HCT116 (cell line): Measurements from ENCODE around the gene ZNF783. TPM values are rescaled to one million over a fixed set of nuclear protein-coding genes. Genes with fewer than 3 reads are reported as not detected.

ENCODE experiments used
- ATAC-seq: fragments of 200-7000 bp; cut with Tn5 transposase; 2 replicates; pipeline ENCODE4 v1.9.1; 2020; ENCODE audit warnings: mild to moderate bottlenecking, moderate library complexity
- BruUV-seq: library from RNA; stranded (reverse); fragments of 400-500 nt; replicated peaks from 2 replicates; lab custom pipeline; 2021; lab: Mats Ljungman, UMichigan
- CTCF ChIA-PET: fragments of 300-600 bp; sonication (Branson Sonifier 250); formaldehyde crosslinking; loops from one replicate; lab custom pipeline; 2021; ENCODE audit warnings: antibody characterized with exemption; lab: Charles Lee
- POLR2A ChIA-PET: fragments of 300-600, 350-600 bp; sonication (Branson Sonifier 250); formaldehyde crosslinking; loops from one replicate; lab custom pipeline; 2021; ENCODE audit warnings: antibody characterized with exemption; lab: Charles Lee
- RAD21 ChIA-PET, 2 experiments: fragments of 300-600 bp; sonication (Branson Sonifier 250); formaldehyde crosslinking; loops; one replicate each; lab custom pipeline; 2023; ENCODE audit warnings: low total read pairs in 2 of 2; ENCODE audit not compliant: uncharacterized antibody in 2 of 2, unreplicated experiment in 2 of 2, low non-redundant PET in 1 of 2; lab: Charles Lee
- DNase-seq: peaks from one replicate; pipeline ENCODE4 v3.0.0-alpha.2; 2010; ENCODE audit warnings: low read depth, low spot score
- H2AFZ ChIP-seq: fragments of 200-600 bp; shearing (Covaris generic), sonication (generic); 2 replicates; pipeline ENCODE4 v1.6.1; 2017; ENCODE audit warnings: low read depth, mixed run types, mixed read lengths, antibody characterized with exemption, low read length; ENCODE audit not compliant: poor library complexity, severe bottlenecking
- H3K27ac ChIP-seq: 2 replicates; pipeline ENCODE4 v1.5.1; 2012; ENCODE audit warnings: low read depth, low read length
- H3K27me3 ChIP-seq: fragments of 200-600 bp; sonication (generic); 2 replicates; pipeline ENCODE4 v1.6.1; 2016; ENCODE audit warnings: mixed run types, low read length, mixed read lengths; ENCODE audit not compliant: insufficient read depth
- H3K36me3 ChIP-seq, 2 experiments: fragments of 200-500 bp in 1 of 2; fragments of 200-600 bp in 1 of 2; sonication (Bioruptor generic) in 1 of 2; sonication (generic) in 1 of 2; 2 replicates each; pipeline versions ENCODE4 v1.5.1 to v1.6.1; 2014 to 2016; ENCODE audit warnings: low read length in 2 of 2, inconsistent platforms in 1 of 2, mixed read lengths in 1 of 2, mixed run types in 1 of 2; ENCODE audit not compliant: insufficient read depth in 2 of 2, control insufficient read depth in 1 of 2
- H3K4me1 ChIP-seq, 2 experiments: fragments of 200-600 bp in 1 of 2; sonication (generic) in 1 of 2; 2 replicates each; pipeline versions ENCODE4 v1.5.1 to v1.6.1; 2012 to 2017; ENCODE audit warnings: low read length in 2 of 2, inconsistent platforms in 1 of 2, mild to moderate bottlenecking in 1 of 2, mixed read lengths in 1 of 2, mixed run types in 1 of 2, moderate library complexity in 1 of 2; ENCODE audit not compliant: insufficient read depth in 2 of 2, control insufficient read depth in 1 of 2
- H3K4me2 ChIP-seq: fragments of 200-600 bp; sonication (generic); 2 replicates; pipeline ENCODE4 v1.6.1; 2017; ENCODE audit warnings: mixed run types, low read length, mixed read lengths
- H3K4me3 ChIP-seq, 2 experiments: fragments of 200-600 bp in 1 of 2; sonication (generic) in 1 of 2; replicated peaks in 1 of 2; 2 replicates each; pipeline ENCODE4 v1.5.1; 2011 to 2016; ENCODE audit warnings: low read length in 2 of 2, control low read depth in 1 of 2, low read depth in 1 of 2, mild to moderate bottlenecking in 1 of 2, mixed read lengths in 1 of 2, mixed run types in 1 of 2
- H3K79me2 ChIP-seq: fragments of 200-600 bp; sonication (generic); 2 replicates; pipeline ENCODE4 v1.6.1; 2017; ENCODE audit warnings: mild to moderate bottlenecking, mixed run types, low read length, moderate library complexity, mixed read lengths; ENCODE audit not compliant: insufficient read depth
- H3K9ac ChIP-seq: fragments of 200-600 bp; sonication (generic); 2 replicates; pipeline ENCODE4 v1.6.1; 2016; ENCODE audit warnings: low read length, mixed read lengths
- H3K9me2 ChIP-seq: fragments of 200-600 bp; sonication (generic), shearing (Covaris generic); 2 replicates; pipeline ENCODE4 v1.6.1; 2017; ENCODE audit warnings: mixed run types, mild to moderate bottlenecking, moderate library complexity; ENCODE audit not compliant: insufficient read depth
- H3K9me3 ChIP-seq, 2 experiments: fragments of 200-500 bp in 1 of 2; fragments of 200-600 bp in 1 of 2; sonication (Bioruptor generic) in 1 of 2; sonication (generic) in 1 of 2; 2 replicates each; pipeline ENCODE4 v1.6.1; 2014 to 2017; ENCODE audit warnings: low read length in 2 of 2, mixed read lengths in 2 of 2, inconsistent platforms in 1 of 2, low read depth in 1 of 2, mild to moderate bottlenecking in 1 of 2, mixed run types in 1 of 2, moderate library complexity in 1 of 2; ENCODE audit not compliant: control insufficient read depth in 1 of 2, insufficient read depth in 1 of 2
- H4K20me1 ChIP-seq: fragments of 200-600 bp; sonication (generic), shearing (Covaris generic); 2 replicates; pipeline ENCODE4 v1.6.1; 2017; ENCODE audit warnings: mixed run types, mild to moderate bottlenecking, moderate library complexity; ENCODE audit not compliant: insufficient read depth
- ATF3 ChIP-seq: IDR thresholded peaks from 2 replicates; pipeline ENCODE4 v1.6.1; 2012
- CEBPB ChIP-seq: IDR thresholded peaks from 2 replicates; pipeline ENCODE4 v1.6.1; 2012; ENCODE audit warnings: low read depth
- CTCF ChIP-seq, 3 experiments: fragments of 200-600 bp in 1 of 3; sonication (generic) in 1 of 3; IDR thresholded peaks in 2 of 3; conservative IDR thresholded peaks in 1 of 3; 2 replicates each; pipeline ENCODE4 v1.5.1; 2012 to 2017; ENCODE audit warnings: low read depth in 2 of 3, low read length in 2 of 3, antibody characterized with exemption in 1 of 3, borderline replicate concordance in 1 of 3, control low read depth in 1 of 3, mild to moderate bottlenecking in 1 of 3, mixed read lengths in 1 of 3, mixed run types in 1 of 3, moderate library complexity in 1 of 3; ENCODE audit not compliant: insufficient read depth in 1 of 3
- ELF1 ChIP-seq: IDR thresholded peaks from 2 replicates; pipeline ENCODE4 v1.6.1; 2012; ENCODE audit warnings: low read depth, borderline replicate concordance
- EZH2 ChIP-seq: fragments of 200-600 bp; sonication (generic); IDR thresholded peaks from 2 replicates; pipeline ENCODE4 v1.6.1; 2017; ENCODE audit warnings: antibody characterized with exemption, mixed run types
- EZH2phosphoT487 ChIP-seq: fragments of 200-600 bp; IDR thresholded peaks from 2 replicates; pipeline ENCODE4 v1.6.1; 2018; ENCODE audit warnings: antibody characterized with exemption, borderline replicate concordance
- MAX ChIP-seq: IDR thresholded peaks from 2 replicates; pipeline ENCODE4 v1.6.1; 2012
- POLR2A ChIP-seq: IDR thresholded peaks from 2 replicates; pipeline ENCODE4 v1.7.0; 2011; ENCODE audit warnings: borderline replicate concordance; ENCODE audit not compliant: insufficient read depth, insufficient read length; ENCODE audit errors: extremely low read depth
- POLR2AphosphoS5 ChIP-seq: IDR thresholded peaks from 2 replicates; pipeline ENCODE4 v1.6.1; 2011; ENCODE audit warnings: mild to moderate bottlenecking, low read depth, low read length, moderate library complexity
- REST ChIP-seq: IDR thresholded peaks from 2 replicates; pipeline ENCODE4 v1.6.1; 2012; ENCODE audit warnings: low read depth
- SIN3A ChIP-seq: IDR thresholded peaks from 2 replicates; pipeline ENCODE4 v1.6.1; 2012; ENCODE audit warnings: low read depth
- ZBTB33 ChIP-seq: IDR thresholded peaks from 2 replicates; pipeline ENCODE4 v1.6.1; 2011; ENCODE audit warnings: mild to moderate bottlenecking, low read length, moderate library complexity; ENCODE audit not compliant: insufficient replicate concordance; ENCODE audit errors: extremely low read depth
- intact Hi-C: fragments of 100-400 bp; cut with micrococcal nuclease; formaldehyde crosslinking; loops from 2 replicates; pipeline ENCODE4 v1.10.0; 2022
- total RNA-seq: library from RNA; stranded (reverse); gene quantifications from one replicate; pipeline ENCODE4 v1.2.1, GENCODE V29; 2021; ENCODE audit not compliant: unreplicated experiment

Gene ZNF783
- total RNA-seq, 1 experiment from 2014 or later, result 12.5 TPM

- Histone ChIP-seq H3K9me2 (no peaks in the 10 kb centered on the region), H2AFZ (no peak overlapping the region), H4K20me1 (no peaks in the 10 kb centered on the region), H3K9me3 (no peaks in the 10 kb centered on the region), H3K27ac (no peak overlapping the region), H3K36me3 (no peaks in the 10 kb centered on the region), H3K4me3 (no peak overlapping the region), H3K79me2 (no peaks in the 10 kb centered on the region), H3K4me2 (no peak overlapping the region), H3K4me1 (no peaks in the 10 kb centered on the region), H3K27me3 (no peaks in the 10 kb centered on the region), H3K9ac (no peak overlapping the region)
- POLR2A ChIA-PET, result no interaction called here
- CTCF ChIA-PET, result no interaction called here
- no TSS peak for BruUV-seq
- RAD21 ChIA-PET, result no interaction called here
- TF ChIP-seq POLR2A (no peak), ATF3 (no peak), ZBTB33 (no peak), CTCF (IDR thresholded peaks at IDR 0.05 in 2 of 3, conservative IDR thresholded peaks at IDR 0.05 in 1 of 3; ENCODE audit: borderline replicate concordance in 1 of 3, insufficient read depth in 1 of 3, low read depth in 2 of 3, low read length in 2 of 3) (no peak), CEBPB (no peak), EZH2phosphoT487 (no peak), MAX (no peak), REST (no peak), ELF1 (no peak), POLR2AphosphoS5 (no peak), EZH2 (no peak), SIN3A (no peak)
- ATAC-seq (no peak), DNase-seq (no peak)
- intact Hi-C loops, result no loop called here
These were observed 40.2 kb downstream of the ZNF783 start for GRCh38 chr7:149302222-149302621.
